HepG2 (cell line): ENCODE data around the gene MTMR1.

Experiments
- JUNB ChIP-seq: sonication (generic); formaldehyde crosslinking; IDR thresholded peaks from 2 replicates; pipeline ENCODE4 v1.8.0; 2022; ENCODE audit warnings: missing genetic modification reagents, mild to moderate bottlenecking, borderline replicate concordance
- RAD21 ChIP-seq: fragments of 450-650 bp; formaldehyde crosslinking; IDR thresholded peaks from 2 replicates; pipeline ENCODE4 v1.5.0; 2020; ENCODE audit warnings: mild to moderate bottlenecking
- ZNF207 ChIP-seq: fragments of 450-650 bp; IDR thresholded peaks from 2 replicates; pipeline ENCODE4 v1.6.1; 2016; ENCODE audit warnings: antibody characterized with exemption, borderline replicate concordance

DNA sequence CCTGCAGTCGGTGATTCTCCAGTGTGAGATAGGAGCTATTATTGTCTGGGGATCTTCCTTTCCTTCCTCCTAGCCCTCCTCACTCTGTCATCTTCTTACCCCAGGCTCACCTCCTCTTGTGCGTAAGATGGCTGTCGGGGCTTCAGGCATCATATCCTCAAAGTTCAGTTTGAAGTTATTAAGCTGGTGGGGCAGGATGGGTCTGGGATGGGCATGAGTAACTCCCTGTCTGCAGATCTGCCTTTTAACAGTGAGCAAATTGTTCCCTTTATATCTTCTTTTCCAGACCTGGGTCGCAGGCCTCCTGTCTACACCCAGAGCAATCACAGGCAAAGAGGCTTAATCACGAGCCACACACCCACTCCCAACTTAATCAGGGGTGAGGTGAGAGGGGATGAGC is 900 bp upstream of the MTMR1 start:
- TF ChIP-seq JUNB (CRISPR knock-in tag) (no peak), RAD21 (CRISPR knock-in tag) (no peak), ZNF207 (no peak)
